IPS-18c (cell line): ENCODE results near the gene IRF9.

Source experiments
- H3K4me3 ChIP-seq: 2 replicates; pipeline ENCODE4 v1.7.0; 2013; ENCODE audit warnings: low read depth, mild to moderate bottlenecking, low read length, moderate library complexity; ENCODE audit not compliant: insufficient read depth
- H3K9me3 ChIP-seq: one replicate; pipeline ENCODE4 v1.6.1; 2013; ENCODE audit warnings: mild to moderate bottlenecking, low read length, moderate library complexity; ENCODE audit not compliant: control insufficient read depth, insufficient read depth

IRF9 gene

GRCh38 chr14:24160499-24160849 is 591 bp upstream of the IRF9 start:
- H3K4me3 ChIP-seq = no peak overlapping the region
- no peaks in the 10 kb centered on the region for H3K9me3 ChIP-seq

DNA sequence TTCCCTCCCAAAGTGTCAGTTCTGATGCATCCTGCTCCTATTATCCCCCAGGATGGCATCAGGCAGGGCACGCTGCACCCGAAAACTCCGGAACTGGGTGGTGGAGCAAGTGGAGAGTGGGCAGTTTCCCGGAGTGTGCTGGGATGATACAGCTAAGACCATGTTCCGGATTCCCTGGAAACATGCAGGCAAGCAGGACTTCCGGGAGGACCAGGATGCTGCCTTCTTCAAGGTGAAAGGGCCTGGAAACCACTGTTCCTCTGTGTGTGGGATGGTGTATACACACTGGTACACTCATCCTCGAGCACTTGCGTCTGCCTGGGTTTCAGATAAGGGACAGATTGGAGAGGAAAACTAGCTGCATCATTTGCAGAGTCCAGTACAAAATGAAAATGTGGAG is 1.0 kb downstream of the IRF9 start:
- Histone ChIP-seq H3K4me3 (no peak overlapping the region), H3K9me3 (no peaks in the 10 kb centered on the region)

DNA sequence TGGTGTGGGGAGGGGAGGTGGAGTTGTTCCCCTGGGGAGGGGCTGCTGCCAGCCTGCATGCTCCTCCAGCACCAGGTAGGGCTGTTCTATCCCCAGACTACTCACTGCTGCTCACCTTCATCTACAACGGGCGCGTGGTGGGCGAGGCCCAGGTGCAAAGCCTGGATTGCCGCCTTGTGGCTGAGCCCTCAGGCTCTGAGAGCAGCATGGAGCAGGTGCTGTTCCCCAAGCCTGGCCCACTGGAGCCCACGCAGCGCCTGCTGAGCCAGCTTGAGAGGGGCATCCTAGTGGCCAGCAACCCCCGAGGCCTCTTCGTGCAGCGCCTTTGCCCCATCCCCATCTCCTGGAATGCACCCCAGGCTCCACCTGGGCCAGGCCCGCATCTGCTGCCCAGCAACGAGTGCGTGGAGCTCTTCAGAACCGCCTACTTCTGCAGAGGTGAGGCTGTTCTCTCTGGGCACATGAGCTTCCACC is 3.5 kb downstream of the IRF9 start:
- H3K4me3 ChIP-seq = no peak overlapping the region
- H3K9me3 ChIP-seq = no peaks in the 10 kb centered on the region

GRCh38 chr14:24165785-24166184 is 4.7 kb downstream of the IRF9 start:
- no peak overlapping the region for H3K4me3 ChIP-seq
- H3K9me3 ChIP-seq = no peaks in the 10 kb centered on the region

DNA sequence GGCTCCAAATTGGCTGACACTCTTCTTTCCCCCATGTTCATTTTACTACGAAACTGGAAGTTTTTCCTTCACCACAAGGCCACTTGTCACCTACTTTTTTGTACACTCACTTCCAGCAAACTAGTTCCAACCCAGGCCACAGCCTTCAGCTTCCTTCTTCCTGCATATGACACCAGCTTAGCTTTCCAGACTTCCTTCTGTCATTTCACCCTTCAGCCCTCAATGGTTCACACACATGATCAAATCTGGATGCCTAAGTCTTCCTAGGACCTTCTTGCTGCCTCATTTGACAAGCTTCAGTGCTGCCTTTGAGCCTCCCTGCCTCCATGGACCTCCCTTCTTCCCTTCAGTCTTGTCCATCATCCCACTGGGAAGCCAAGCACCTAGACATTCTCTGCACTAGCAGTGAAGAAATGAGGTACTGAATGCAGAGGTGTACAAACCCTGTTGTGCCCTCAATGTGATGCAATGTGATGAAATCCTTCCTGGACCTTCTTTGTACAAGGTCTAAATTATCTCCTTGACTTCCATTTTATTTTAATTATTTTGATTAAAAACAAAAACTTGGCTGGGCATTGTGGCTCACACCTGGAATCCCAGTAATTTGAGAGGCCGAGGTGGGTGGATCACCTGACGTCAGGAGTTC is 6.5 kb downstream of the IRF9 start:
- H3K9me3 ChIP-seq = no peaks in the 10 kb centered on the region
- no peak overlapping the region for H3K4me3 ChIP-seq

- no peaks in the 10 kb centered on the region for H3K9me3 ChIP-seq
- peak within 1 kb of the TSS; percentile 53 for H3K4me3 ChIP-seq
Observed at GRCh38 chr14:24171422-24172260, 10.6 kb downstream of the IRF9 start, which contains the start of gene REC8. Gene REC8 (plus strand): TSS chr14:24172080. CDS start chr14:24172553, 473 bp downstream.

DNA sequence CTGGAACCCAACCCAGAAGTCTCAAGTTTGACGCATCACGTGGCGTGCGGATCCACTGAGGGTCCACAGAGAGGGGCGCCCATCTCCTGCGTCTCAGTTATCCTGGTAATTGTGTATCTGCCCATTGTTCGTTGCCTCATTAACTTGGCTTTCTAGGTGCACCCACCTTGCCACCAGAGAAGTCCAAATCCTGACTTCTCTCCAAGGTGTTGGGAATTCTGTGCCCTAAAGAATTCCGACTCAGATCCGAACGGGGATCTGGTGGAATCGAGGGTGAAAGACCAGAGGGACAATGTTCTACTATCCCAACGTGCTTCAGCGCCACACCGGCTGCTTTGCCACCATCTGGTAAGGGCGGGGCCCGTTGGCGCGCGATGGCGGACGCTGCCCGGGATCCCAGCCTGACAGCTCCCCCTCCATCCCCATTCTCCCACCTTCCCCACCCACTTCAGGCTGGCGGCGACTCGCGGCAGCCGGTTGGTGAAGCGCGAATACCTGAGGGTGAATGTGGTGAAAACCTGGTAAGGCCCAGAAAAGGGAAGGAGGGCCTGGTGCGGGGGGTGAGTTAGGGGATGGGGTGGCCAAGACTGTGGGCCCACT is 11.3 kb downstream of the IRF9 start:
- peak overlapping the region; percentile 53 for H3K4me3 ChIP-seq
- no peaks in the 10 kb centered on the region for H3K9me3 ChIP-seq

- Histone ChIP-seq H3K9me3 (no peaks in the 10 kb centered on the region), H3K4me3 (peak overlapping the region; percentile 53; the same call in 1 of the 2 replicates)
Observed at GRCh38 chr14:24172871-24173281, 11.8 kb downstream of the IRF9 start.

- Histone ChIP-seq H3K9me3 (no peaks in the 10 kb centered on the region), H3K4me3 (no peak overlapping the region)
Observed at GRCh38 chr14:24176599-24176998, 15.5 kb downstream of the IRF9 start.

DNA sequence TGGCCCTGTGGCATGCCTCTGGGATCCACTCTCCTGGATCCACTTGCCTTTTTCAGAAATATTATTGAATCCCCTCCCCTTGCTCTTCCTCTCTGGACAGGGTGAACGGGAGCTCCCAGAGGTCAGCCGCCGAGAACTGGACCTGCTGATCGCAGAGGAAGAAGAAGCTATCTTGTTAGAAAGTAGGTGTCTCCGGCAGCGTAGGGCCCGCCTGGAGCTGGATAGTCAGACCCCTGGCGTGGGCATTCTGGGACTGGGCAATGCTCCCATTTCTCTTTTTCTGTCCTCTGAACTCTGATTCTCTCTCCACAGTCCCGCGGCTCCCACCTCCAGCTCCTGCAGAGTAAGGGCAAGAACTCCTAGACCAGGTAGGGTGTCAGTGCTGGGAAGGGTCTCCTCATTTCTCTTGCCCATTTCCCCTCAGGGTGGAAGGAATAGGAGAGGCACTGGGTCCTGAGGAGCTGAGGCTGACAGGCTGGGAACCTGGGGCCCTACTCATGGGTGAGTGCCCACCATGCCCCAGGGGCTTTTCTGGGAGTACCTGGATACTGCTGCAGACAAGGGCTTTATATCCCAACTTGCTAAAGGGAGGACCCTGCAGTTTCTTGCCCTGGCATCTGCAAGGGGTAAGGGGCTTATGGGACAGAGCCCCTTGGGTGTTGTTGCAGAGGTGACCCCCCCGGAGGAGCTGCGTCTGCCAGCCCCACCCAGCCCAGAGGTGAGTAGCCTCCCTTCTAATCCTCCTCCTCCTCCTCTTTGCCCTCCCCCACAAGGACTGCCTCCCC is 16.2 kb downstream of the IRF9 start:
- H3K4me3 ChIP-seq = no peak overlapping the region

GRCh38 chr14:24177891-24178290 is 16.8 kb downstream of the IRF9 start:
- Histone ChIP-seq H3K9me3 (no peaks in the 10 kb centered on the region), H3K4me3 (no peak overlapping the region)

More for the DNA sequence above, 16.2 kb downstream of the IRF9 start:
- no peaks in the 10 kb centered on the region for H3K9me3 ChIP-seq

- no peaks in the 10 kb centered on the region for H3K9me3 ChIP-seq
Observed at GRCh38 chr14:24178399-24179178, 17.5 kb downstream of the IRF9 start.

GRCh38 chr14:24179294-24179960 is 18.4 kb downstream of the IRF9 start:
- Histone ChIP-seq H3K4me3 (no peak overlapping the region), H3K9me3 (no peaks in the 10 kb centered on the region)

More at GRCh38 chr14:24178399-24179178, 17.5 kb downstream of the IRF9 start:
- H3K4me3 ChIP-seq = no peak overlapping the region

DNA sequence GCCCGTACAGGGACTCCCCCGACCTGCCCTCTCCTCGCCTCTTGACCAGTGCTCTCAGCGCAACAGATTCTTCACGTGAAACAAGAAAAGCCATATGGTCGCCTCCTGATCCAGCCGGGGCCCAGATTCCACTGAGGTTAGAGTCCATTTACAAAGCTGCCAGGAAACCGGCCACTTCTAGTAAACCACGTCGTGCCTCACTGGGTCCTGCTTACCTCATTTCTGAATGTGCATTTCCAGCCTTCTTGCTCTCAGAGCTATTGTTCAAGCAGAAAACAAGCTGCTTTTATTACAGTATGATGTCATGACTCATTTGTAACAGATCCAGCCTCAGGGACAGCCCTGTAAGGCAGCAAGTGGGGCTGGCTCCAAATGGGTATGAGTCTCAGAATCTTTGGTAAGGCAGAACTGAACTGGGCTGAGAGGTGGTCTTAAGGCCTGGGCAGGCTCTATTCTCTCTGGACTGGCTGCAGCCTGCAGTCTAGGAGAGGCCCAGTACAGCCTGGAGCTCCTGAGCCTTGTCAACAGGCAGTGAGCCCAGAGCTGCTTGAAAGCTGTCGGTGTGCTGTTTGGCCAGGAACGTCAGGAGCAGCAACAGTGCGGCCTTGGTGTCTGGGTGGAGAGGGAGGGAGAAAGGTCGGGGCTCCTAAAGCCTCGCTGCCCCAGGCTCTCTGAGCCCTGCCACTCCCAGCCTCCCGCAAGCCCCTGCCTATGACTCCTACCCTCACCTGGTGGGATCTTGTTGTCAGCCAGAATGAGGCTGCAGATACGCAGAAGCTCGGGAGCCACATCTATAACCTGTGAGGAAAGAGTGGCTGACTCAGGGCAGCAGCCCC is 19.1 kb downstream of the IRF9 start:
- Histone ChIP-seq H3K4me3 (no peak overlapping the region), H3K9me3 (no peaks in the 10 kb centered on the region)

DNA sequence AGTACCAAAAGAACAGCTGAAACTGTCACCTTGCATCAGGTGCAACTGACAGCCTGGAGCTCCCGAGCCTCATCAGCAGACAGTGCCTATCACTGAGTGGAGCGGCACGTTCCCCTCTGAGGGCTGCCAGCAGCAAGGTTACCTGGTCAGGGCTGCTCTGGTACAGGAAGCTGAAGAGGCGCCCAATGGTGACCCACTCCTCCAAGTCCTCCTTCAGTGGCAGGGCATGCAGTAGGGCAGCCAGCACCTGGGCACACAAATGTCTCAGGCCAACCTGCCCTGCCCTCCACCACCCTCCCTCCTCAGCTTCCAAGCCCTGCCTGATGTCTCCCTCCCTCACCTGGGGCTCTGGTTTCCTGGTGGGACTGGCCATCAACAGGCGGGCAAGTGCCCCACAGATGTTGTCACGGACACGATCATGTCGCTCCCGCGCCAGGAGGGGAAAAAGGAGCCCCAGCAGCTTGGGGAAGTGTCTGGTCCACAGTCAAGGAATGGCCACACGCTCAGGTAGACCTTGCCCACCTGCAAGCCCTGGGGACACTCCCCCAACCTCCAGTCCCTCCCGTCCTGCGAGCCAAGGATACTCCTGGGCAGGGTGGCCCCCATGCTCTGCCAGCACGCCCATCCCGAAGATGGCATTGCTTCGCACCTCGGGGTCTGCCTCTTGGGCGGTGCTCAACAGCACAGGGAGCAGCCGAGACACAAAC is 20.5 kb downstream of the IRF9 start:
- Histone ChIP-seq H3K9me3 (no peaks in the 10 kb centered on the region), H3K4me3 (no peak overlapping the region)
